Measurements from ENCODE around the gene CPED1.

The CPED1 gene

DNA sequence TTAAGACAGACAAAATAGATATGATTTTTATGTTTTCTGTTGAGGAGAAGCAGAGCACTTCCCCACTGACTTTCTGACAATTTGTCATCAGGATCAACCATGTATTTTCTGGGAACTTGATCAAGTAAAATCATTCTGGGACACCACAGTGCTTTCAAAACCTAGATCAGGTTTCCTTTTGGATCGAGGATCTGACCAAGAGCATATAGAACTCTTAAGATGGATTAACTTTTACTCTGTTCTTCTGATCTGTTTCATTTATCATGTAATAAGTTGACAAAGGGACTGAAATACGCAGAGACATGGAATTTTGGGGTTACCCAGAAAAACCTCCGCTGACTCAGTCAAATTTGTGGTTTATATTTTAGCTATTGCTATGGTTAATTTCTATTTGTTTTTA is 204.3 kb downstream of the CPED1 start:
- Histone ChIP-seq H3K36me3 (ENCODE audit: control insufficient read depth in 4 of 4, insufficient read depth in 4 of 4, low read length in 3 of 4) (no peaks in the 10 kb centered on the region), H3K27me3 (replicated peaks in 2 of 5; ENCODE audit: control insufficient read depth in 4 of 5, insufficient read depth in 5 of 5, low read length in 4 of 5) (no peaks in the 10 kb centered on the region), H3K27ac (ENCODE audit: insufficient read depth in 1 of 2, low read depth in 1 of 2, low read length in 2 of 2, poor library complexity in 1 of 2, severe bottlenecking in 2 of 2) (no peak overlapping the region), H3K4me3 (ENCODE audit: control insufficient read depth in 1 of 7, extremely low read depth in 1 of 7, insufficient read depth in 4 of 7, low read depth in 2 of 7, low read length in 6 of 7) (no peak overlapping the region), H3K9me3 (ENCODE audit: control extremely low read depth in 1 of 5, control insufficient read depth in 4 of 5, insufficient read depth in 2 of 5, low read depth in 1 of 5, low read length in 4 of 5) (peaks cover 1 to 5% (median 2%) of the 10 kb centered on the region in 5 experiments), H3K4me1 (ENCODE audit: control extremely low read depth in 1 of 4, control insufficient read depth in 4 of 4, insufficient read depth in 4 of 4, low read length in 3 of 4) (peaks cover 0 to 2% (median 0%) of the 10 kb centered on the region in 4 experiments)
- ChIA-PET CTCF (no interaction called here), POLR2A (no interaction called here)
- WGBS (ENCODE audit: insufficient coverage), result no CpG with 5 or more reads among the region's 3 CpGs
- DNase-seq, result no peak

- Histone ChIP-seq H3K27ac (ENCODE audit: insufficient read depth in 1 of 2, low read depth in 1 of 2, low read length in 2 of 2, poor library complexity in 1 of 2, severe bottlenecking in 2 of 2) (no peak overlapping the region), H3K27me3 (replicated peaks in 2 of 5; ENCODE audit: control insufficient read depth in 4 of 5, insufficient read depth in 5 of 5, low read length in 4 of 5) (no peaks in the 10 kb centered on the region), H3K9me3 (ENCODE audit: control extremely low read depth in 1 of 5, control insufficient read depth in 4 of 5, insufficient read depth in 2 of 5, low read depth in 1 of 5, low read length in 4 of 5) (no peaks in the 10 kb centered on the region), H3K4me1 (ENCODE audit: control extremely low read depth in 1 of 4, control insufficient read depth in 4 of 4, insufficient read depth in 4 of 4, low read length in 3 of 4) (peaks cover 0 to 2% (median 0%) of the 10 kb centered on the region in 4 experiments), H3K4me3 (ENCODE audit: control insufficient read depth in 1 of 7, extremely low read depth in 1 of 7, insufficient read depth in 4 of 7, low read depth in 2 of 7, low read length in 6 of 7) (no peak overlapping the region), H3K36me3 (ENCODE audit: control insufficient read depth in 4 of 4, insufficient read depth in 4 of 4, low read length in 3 of 4) (no peaks in the 10 kb centered on the region)
- DNase-seq, result no peak
- CTCF ChIA-PET, result no interaction called here
- POLR2A ChIA-PET, result no interaction called here
Observed at GRCh38 chr7:121195010-121195409, 206.5 kb downstream of the CPED1 start.

- H3K27ac ChIP-seq (ENCODE audit: insufficient read depth in 1 of 2, low read depth in 1 of 2, low read length in 2 of 2, poor library complexity in 1 of 2, severe bottlenecking in 2 of 2), result no peak overlapping the region
Observed at GRCh38 chr7:121195874-121196273, 207.4 kb downstream of the CPED1 start.

GRCh38 chr7:121196286-121196685 is 207.8 kb downstream of the CPED1 start:
- DNase-seq, result no peak
- Histone ChIP-seq H3K27ac (ENCODE audit: insufficient read depth in 1 of 2, low read depth in 1 of 2, low read length in 2 of 2, poor library complexity in 1 of 2, severe bottlenecking in 2 of 2) (no peak overlapping the region), H3K9me3 (ENCODE audit: control extremely low read depth in 1 of 5, control insufficient read depth in 4 of 5, insufficient read depth in 2 of 5, low read depth in 1 of 5, low read length in 4 of 5) (no peaks in the 10 kb centered on the region), H3K36me3 (ENCODE audit: control insufficient read depth in 4 of 4, insufficient read depth in 4 of 4, low read length in 3 of 4) (no peaks in the 10 kb centered on the region), H3K4me3 (ENCODE audit: control insufficient read depth in 1 of 7, extremely low read depth in 1 of 7, insufficient read depth in 4 of 7, low read depth in 2 of 7, low read length in 6 of 7) (no peak overlapping the region), H3K4me1 (ENCODE audit: control extremely low read depth in 1 of 4, control insufficient read depth in 4 of 4, insufficient read depth in 4 of 4, low read length in 3 of 4) (peaks cover 0 to 2% (median 0%) of the 10 kb centered on the region in 4 experiments), H3K27me3 (replicated peaks in 2 of 5; ENCODE audit: control insufficient read depth in 4 of 5, insufficient read depth in 5 of 5, low read length in 4 of 5) (no peaks in the 10 kb centered on the region)
- ChIA-PET CTCF (no interaction called here), POLR2A (no interaction called here)

More at GRCh38 chr7:121195874-121196273, 207.4 kb downstream of the CPED1 start:
- DNase-seq, result no peak
- WGBS (ENCODE audit: insufficient coverage), result 100% methylated on average over 3 of the region's 3 CpGs
- Histone ChIP-seq H3K4me3 (ENCODE audit: control insufficient read depth in 1 of 7, extremely low read depth in 1 of 7, insufficient read depth in 4 of 7, low read depth in 2 of 7, low read length in 6 of 7) (no peak overlapping the region), H3K36me3 (ENCODE audit: control insufficient read depth in 4 of 4, insufficient read depth in 4 of 4, low read length in 3 of 4) (no peaks in the 10 kb centered on the region), H3K27me3 (replicated peaks in 2 of 5; ENCODE audit: control insufficient read depth in 4 of 5, insufficient read depth in 5 of 5, low read length in 4 of 5) (no peaks in the 10 kb centered on the region), H3K4me1 (ENCODE audit: control extremely low read depth in 1 of 4, control insufficient read depth in 4 of 4, insufficient read depth in 4 of 4, low read length in 3 of 4) (peaks cover 0 to 2% (median 0%) of the 10 kb centered on the region in 4 experiments), H3K9me3 (ENCODE audit: control extremely low read depth in 1 of 5, control insufficient read depth in 4 of 5, insufficient read depth in 2 of 5, low read depth in 1 of 5, low read length in 4 of 5) (no peaks in the 10 kb centered on the region)
- POLR2A ChIA-PET, result no interaction called here
- CTCF ChIA-PET, result no interaction called here

GRCh38 chr7:121197455-121197854 is 208.9 kb downstream of the CPED1 start:
- peaks cover 0 to 4% (median 0%) of the 10 kb centered on the region in 4 experiments for H3K36me3 ChIP-seq (ENCODE audit: control insufficient read depth in 4 of 4, insufficient read depth in 4 of 4, low read length in 3 of 4)
- no peaks in the 10 kb centered on the region for H3K9me3 ChIP-seq (ENCODE audit: control extremely low read depth in 1 of 5, control insufficient read depth in 4 of 5, insufficient read depth in 2 of 5, low read depth in 1 of 5, low read length in 4 of 5)
- no peak overlapping the region for H3K27ac ChIP-seq (ENCODE audit: insufficient read depth in 1 of 2, low read depth in 1 of 2, low read length in 2 of 2, poor library complexity in 1 of 2, severe bottlenecking in 2 of 2)
- no peak overlapping the region for H3K4me3 ChIP-seq (ENCODE audit: control insufficient read depth in 1 of 7, extremely low read depth in 1 of 7, insufficient read depth in 4 of 7, low read depth in 2 of 7, low read length in 6 of 7)
- H3K4me1 ChIP-seq (ENCODE audit: control extremely low read depth in 1 of 4, control insufficient read depth in 4 of 4, insufficient read depth in 4 of 4, low read length in 3 of 4), result no peaks in the 10 kb centered on the region
- POLR2A ChIA-PET, result no interaction called here
- 97% methylated on average over 3 of the region's 3 CpGs for WGBS (ENCODE audit: insufficient coverage)
- CTCF ChIA-PET, result no interaction called here
- H3K27me3 ChIP-seq (replicated peaks in 2 of 5; ENCODE audit: control insufficient read depth in 4 of 5, insufficient read depth in 5 of 5, low read length in 4 of 5), result no peaks in the 10 kb centered on the region
- DNase-seq, result no peak

DNA sequence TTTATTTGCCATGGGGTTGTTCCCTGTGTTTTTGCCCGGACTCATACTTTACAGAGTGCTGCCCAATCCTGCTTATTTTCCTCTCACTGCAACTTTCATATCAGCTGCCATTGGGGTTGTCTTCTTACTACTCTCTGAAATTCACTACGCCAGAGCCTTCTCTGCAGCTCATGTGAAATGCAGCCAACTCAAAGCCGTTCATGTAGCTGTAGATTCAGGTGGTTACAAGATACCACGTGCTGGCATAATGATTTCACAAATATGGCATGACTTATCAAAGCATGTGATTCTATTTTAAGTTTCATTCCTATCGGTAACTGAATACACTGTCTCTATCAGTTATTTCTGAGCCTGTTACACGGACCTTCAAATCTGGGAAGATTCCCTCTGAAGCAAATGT is 210.0 kb downstream of the CPED1 start:
- ChIA-PET CTCF (no interaction called here), POLR2A (no interaction called here)
- H3K4me3 ChIP-seq (ENCODE audit: control insufficient read depth in 1 of 7, extremely low read depth in 1 of 7, insufficient read depth in 4 of 7, low read depth in 2 of 7, low read length in 6 of 7), result no peak overlapping the region
- H3K36me3 ChIP-seq (ENCODE audit: control insufficient read depth in 4 of 4, insufficient read depth in 4 of 4, low read length in 3 of 4), result peaks cover 0 to 4% (median 0%) of the 10 kb centered on the region in 4 experiments
- no peak for DNase-seq
- H3K27me3 ChIP-seq (replicated peaks in 2 of 5; ENCODE audit: control insufficient read depth in 4 of 5, insufficient read depth in 5 of 5, low read length in 4 of 5), result no peaks in the 10 kb centered on the region
- no peaks in the 10 kb centered on the region for H3K4me1 ChIP-seq (ENCODE audit: control extremely low read depth in 1 of 4, control insufficient read depth in 4 of 4, insufficient read depth in 4 of 4, low read length in 3 of 4)
- H3K27ac ChIP-seq (ENCODE audit: insufficient read depth in 1 of 2, low read depth in 1 of 2, low read length in 2 of 2, poor library complexity in 1 of 2, severe bottlenecking in 2 of 2), result no peak overlapping the region
- H3K9me3 ChIP-seq (ENCODE audit: control extremely low read depth in 1 of 5, control insufficient read depth in 4 of 5, insufficient read depth in 2 of 5, low read depth in 1 of 5, low read length in 4 of 5), result no peaks in the 10 kb centered on the region
- WGBS (ENCODE audit: insufficient coverage), result 96% methylated on average over 5 of the region's 6 CpGs

- H3K36me3 ChIP-seq (ENCODE audit: control insufficient read depth in 4 of 4, insufficient read depth in 4 of 4, low read length in 3 of 4), result peaks cover 0 to 4% (median 0%) of the 10 kb centered on the region in 4 experiments
- 100% methylated on average over 1 of the region's 2 CpGs for WGBS (ENCODE audit: insufficient coverage)
- H3K27me3 ChIP-seq (replicated peaks in 2 of 5; ENCODE audit: control insufficient read depth in 4 of 5, insufficient read depth in 5 of 5, low read length in 4 of 5), result no peaks in the 10 kb centered on the region
- ChIA-PET POLR2A (no interaction called here), CTCF (no interaction called here)
- no peak overlapping the region for H3K4me3 ChIP-seq (ENCODE audit: control insufficient read depth in 1 of 7, extremely low read depth in 1 of 7, insufficient read depth in 4 of 7, low read depth in 2 of 7, low read length in 6 of 7)
- no peaks in the 10 kb centered on the region for H3K4me1 ChIP-seq (ENCODE audit: control extremely low read depth in 1 of 4, control insufficient read depth in 4 of 4, insufficient read depth in 4 of 4, low read length in 3 of 4)
- no peak overlapping the region for H3K27ac ChIP-seq (ENCODE audit: insufficient read depth in 1 of 2, low read depth in 1 of 2, low read length in 2 of 2, poor library complexity in 1 of 2, severe bottlenecking in 2 of 2)
- DNase-seq, result no peak
- peaks cover 0 to 2% (median 0%) of the 10 kb centered on the region in 5 experiments for H3K9me3 ChIP-seq (ENCODE audit: control extremely low read depth in 1 of 5, control insufficient read depth in 4 of 5, insufficient read depth in 2 of 5, low read depth in 1 of 5, low read length in 4 of 5)
Observed at GRCh38 chr7:121202125-121202524, 213.6 kb downstream of the CPED1 start.
